ENCODE measurements around the gene CDRT4. TPM values are rescaled to one million over a fixed set of nuclear protein-coding genes. Genes with fewer than 3 reads are reported as not detected.
A peak's percentile ranks its signal among the peaks of the same experiment; 100 is the strongest.

The CDRT4 gene
- total RNA-seq, 1 experiment from 2014 or later: 1.7 TPM

DNA sequence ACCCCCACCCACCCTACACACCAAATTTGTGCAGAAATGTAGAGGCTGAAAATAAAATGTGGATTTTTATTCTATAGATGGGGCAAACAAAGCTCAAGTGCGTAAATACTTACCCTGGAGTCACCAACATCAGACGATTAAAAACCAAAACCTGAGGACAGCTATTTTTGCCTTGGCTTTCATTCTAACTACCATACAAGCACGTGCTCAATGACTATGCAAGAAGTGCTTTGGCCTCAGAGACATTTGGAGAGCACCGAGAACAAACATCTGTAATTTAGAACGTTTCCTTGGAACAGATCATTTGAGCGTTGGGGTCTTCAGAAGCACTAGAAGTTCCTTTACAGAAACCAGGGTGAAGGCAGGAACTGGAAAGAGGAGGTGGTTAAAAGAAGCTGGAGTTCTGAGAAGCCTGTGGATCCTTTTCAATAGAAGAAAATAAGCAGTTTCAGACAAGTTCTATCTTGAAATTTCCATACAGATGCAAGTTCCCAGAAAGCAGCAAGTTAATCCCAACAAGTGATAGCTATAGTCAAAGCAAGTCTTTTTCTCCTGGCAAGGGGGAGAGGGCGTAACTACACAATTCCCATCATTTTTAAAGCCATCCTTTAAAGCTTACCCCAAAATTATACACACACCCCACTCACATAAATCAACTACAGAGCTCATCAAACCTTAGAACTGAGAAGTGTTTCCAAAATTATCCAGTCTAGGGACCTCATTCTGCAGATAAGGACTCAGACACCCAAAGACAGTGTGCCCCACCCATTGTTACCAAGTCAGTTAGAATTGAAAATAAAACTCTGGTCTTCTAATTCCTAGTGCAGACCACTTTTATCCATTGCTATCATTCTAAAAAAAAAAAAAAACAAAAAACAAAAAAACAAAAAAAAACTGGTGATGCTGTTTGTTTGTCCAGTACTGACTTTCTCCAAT is 29.6 kb upstream of the CDRT4 start:
- in situ Hi-C loops (cut with HindIII; ENCODE audit: low pct_unique_long_range_greater_than_20kb, low sequenced_read_pairs): no loop called here
- DNase-seq (ENCODE audit: low read depth): no peak

DNA sequence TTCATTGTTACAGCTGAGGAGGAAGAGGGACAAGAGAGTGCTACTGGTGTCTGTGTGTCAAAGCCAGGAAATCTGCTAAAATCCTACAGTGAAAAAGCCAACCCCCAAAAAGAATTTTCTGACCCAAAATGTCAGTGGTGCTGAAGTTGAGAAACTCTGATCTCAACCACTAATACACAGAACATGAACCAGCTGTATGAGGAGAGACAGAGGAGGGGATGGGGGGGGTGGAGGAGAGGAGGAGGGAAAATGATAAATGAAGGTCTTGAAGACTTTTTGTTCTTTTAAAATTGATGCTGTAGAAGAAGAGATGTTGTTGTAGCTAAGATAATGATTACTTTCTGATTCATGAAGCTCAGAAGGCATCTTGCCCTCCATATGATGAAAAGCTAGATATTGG is 27.4 kb upstream of the CDRT4 start:
- DNase-seq (ENCODE audit: low read depth): no peak
- in situ Hi-C loops (cut with HindIII; ENCODE audit: low pct_unique_long_range_greater_than_20kb, low sequenced_read_pairs): no loop called here

DNA sequence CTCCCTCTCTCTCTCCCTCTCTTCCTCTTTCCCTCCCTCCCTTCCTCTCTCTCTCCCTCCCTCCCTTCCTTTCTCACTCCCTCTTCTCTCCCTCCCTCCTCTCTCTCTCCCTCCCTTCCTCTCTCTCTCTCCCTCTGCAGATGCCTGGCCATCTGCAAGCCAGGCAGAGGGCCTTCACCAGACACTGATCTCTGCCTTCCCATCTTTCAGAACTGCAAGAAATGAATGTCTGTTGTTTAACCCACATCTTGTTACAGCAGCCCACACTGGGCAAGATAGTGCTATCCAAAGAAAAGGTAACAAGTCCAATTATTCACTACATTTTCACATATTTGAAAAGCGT is 26.2 kb upstream of the CDRT4 start:
- no peak for DNase-seq (ENCODE audit: low read depth)
- in situ Hi-C loops (cut with HindIII; ENCODE audit: low pct_unique_long_range_greater_than_20kb, low sequenced_read_pairs): no loop called here

DNA sequence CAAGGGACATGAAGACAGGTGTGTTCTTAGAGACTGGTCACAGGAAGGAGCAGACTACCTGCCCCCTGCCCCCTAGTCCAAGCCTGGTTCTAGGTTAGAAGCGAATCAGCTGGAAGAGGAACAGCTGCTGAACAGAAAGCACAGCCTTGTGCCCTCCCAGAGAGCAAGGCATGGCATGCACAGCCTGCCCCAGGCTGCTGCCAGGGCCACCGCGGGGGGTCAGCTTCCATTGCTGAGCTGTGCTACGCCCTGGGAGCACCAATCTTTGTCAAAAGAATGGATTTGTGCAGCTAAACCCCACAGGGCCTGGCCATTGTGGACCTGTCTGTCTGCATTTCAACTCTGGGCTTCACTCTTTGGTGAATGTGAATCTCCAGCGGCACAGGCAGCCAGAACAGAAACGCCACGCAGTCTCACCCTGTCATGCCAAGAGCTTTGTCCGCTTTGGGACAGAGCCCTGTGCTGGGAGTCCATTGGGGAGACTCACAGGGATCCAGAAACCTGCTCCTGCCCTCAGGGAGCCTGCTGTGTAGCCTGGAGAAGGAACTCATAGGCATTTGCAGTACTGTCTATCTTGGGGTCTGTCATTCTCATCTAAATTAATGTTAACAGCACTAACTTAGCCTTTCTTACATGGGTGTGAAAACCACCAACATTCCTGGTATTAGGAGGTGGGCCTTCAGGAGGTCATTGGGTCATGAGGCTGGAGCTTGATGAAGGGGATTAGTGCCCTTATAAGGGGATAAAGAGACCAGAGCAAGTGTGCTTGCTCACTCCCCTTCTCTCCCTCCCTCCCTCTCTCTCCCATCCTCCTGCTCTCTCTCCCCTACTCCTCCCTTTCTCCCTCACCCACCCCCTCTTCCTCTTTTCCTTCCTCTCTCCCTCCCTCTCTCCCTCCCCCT is 25.6 kb upstream of the CDRT4 start:
- no peak for DNase-seq (ENCODE audit: low read depth)

DNA sequence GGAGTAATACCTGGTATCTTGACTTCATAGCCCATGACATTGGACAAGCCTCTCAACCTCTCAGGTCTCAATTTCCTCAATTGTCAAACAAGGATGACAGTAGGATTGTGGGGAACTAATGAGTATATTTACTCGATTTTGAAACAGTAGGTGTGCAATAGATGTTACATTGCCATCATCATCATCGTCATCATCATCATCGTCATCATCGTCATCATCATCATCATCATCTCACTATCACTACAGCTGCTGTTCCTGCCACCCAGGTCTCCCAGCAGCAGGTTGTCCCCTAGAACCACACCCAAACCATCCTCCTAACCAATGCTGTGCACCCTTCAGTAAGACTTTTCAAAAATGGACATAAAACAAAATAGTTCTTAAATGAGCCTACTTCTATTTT is 24.8 kb upstream of the CDRT4 start:
- no peak for DNase-seq (ENCODE audit: low read depth)
- in situ Hi-C loops (cut with HindIII; ENCODE audit: low pct_unique_long_range_greater_than_20kb, low sequenced_read_pairs): no loop called here

More for the DNA sequence above, 25.6 kb upstream of the CDRT4 start:
- in situ Hi-C loops (cut with HindIII; ENCODE audit: low pct_unique_long_range_greater_than_20kb, low sequenced_read_pairs): no loop called here

DNA sequence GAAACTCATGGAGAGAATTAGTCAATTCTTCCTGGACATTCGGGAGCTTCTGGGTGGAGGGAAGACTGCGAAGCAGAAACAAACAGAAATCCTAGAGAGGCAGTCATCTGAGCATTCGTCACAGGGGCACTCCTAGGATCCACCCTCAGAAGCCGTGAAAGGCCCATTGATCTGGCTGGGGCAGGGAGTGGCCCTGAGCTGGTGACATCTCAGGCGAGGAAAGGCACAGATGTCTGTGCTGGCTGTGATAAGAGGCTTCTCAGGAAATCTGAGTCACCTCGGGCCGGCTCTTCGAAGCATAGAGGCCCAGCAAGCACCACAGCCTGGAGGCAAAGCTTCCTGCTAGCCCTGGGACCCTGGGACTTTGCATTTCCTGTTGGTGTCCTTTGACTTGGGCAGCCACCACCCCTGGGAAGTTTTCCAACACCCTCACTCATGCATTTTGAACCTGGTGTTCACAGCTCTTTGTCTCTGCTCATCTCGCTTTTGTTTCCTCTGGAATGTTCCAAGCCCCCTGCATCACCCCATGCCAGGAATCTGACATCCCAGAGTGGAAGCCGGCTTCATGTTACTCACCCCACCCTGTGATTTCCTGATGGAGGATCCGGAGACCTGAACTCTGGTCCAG is 23.3 kb upstream of the CDRT4 start:
- peak; percentile 90 for DNase-seq (ENCODE audit: low read depth)

DNA sequence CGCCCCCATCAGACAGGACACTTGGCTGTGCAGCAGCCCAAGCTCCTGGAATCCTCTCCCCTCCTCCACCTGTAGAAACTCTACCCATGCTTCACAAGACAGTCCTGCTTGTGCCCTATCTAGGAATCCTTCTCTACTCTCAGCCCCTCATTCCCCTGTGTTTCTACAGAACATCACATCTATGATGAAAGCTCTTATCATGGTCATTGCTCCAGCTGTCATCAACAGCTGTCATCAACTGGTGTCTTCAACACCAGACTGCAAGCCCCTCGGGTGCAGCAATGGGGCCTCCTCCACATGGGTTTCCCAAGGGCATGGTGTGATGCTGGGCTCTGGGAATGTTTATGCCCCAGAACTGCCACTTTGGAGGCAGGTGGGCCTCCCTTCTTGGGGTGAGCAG is 21.1 kb upstream of the CDRT4 start:
- DNase-seq (ENCODE audit: low read depth): no peak
- in situ Hi-C loops (cut with HindIII; ENCODE audit: low pct_unique_long_range_greater_than_20kb, low sequenced_read_pairs): no loop called here

More for the DNA sequence above, 23.3 kb upstream of the CDRT4 start:
- in situ Hi-C loops (cut with HindIII; ENCODE audit: low pct_unique_long_range_greater_than_20kb, low sequenced_read_pairs): no loop called here

DNA sequence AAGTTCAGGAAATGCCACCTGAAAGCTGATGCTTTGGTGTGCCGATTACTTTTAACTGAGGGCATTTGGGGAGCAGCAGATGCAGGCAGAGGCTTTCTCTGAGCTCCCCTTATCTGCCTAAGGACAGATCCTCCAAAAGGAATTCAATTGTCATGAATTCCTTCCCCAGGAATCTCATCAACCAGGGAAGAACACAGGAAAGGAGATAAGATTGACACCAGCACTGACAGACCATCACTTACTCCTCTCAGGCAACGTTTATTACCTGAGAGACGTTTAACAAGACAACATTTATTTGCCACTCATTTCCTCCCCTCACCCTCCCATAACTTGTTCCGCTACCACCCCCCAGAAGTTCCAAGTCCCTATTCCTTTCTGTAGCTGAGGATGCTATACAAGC is 17.6 kb upstream of the CDRT4 start:
- in situ Hi-C loops (cut with HindIII; ENCODE audit: low pct_unique_long_range_greater_than_20kb, low sequenced_read_pairs): no loop called here

DNA sequence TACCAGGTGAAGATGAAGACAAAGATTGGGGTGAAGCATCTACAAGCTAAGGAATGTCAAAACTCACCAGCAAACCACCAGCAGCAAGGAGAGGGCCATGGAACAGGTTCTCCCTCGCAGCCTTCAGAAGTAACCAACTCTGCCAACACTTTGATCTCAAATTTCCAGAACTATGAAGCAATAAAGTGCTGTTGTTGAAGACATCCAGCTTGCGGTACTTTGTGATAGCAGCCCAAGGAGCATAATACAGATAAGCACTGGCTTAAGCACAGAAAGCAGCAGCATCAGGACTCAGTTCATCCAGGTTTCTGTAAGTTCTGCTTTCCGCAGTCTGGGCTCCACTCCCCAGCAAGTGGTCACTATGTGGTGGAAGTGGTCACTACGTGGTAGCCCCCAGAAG is 16.0 kb upstream of the CDRT4 start:
- in situ Hi-C loops (cut with HindIII; ENCODE audit: low pct_unique_long_range_greater_than_20kb, low sequenced_read_pairs): no loop called here
- DNase-seq (ENCODE audit: low read depth): no peak

More for the DNA sequence above, 17.6 kb upstream of the CDRT4 start:
- DNase-seq (ENCODE audit: low read depth): no peak

DNA sequence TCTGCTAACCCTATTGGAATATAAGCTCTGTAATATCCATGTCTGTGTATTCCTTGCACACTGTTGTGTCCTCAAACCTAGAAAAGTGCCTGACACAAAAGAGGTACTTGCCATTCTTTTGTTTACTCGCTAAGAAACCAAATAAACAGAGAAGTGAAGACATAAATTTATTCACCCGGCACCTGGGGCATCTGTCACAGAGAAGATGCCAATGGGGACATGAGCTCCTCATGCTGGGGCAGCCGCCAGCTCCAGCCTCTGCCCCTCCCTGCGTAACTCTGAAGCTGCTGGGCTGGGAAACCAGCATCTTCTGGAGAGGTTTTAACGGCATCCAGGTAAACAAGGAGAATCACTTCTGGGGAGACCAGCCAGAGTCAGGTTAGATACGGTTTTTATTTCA is 15.1 kb upstream of the CDRT4 start:
- in situ Hi-C loops (cut with HindIII; ENCODE audit: low pct_unique_long_range_greater_than_20kb, low sequenced_read_pairs): no loop called here
- DNase-seq (ENCODE audit: low read depth): no peak

DNA sequence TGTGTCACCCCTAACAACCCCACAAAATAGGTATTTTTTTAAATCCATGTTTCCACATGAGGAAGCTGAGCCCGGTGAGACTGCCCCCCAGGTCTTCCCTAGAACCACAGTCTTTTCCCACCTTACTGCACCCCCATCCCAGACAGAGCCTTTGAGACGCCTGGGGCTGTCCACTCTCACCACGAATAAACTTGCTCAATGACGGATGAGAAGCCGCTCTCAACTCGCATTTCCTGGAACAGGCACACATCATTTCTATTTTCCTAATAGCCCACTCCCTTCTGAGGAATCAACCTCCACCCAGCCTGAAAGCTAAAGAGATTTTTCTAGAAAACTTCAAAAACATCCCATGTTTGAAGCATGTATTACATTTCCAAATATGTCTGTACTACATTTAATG is 14.1 kb upstream of the CDRT4 start:
- DNase-seq (ENCODE audit: low read depth): no peak
- in situ Hi-C loops (cut with HindIII; ENCODE audit: low pct_unique_long_range_greater_than_20kb, low sequenced_read_pairs): no loop called here

DNA sequence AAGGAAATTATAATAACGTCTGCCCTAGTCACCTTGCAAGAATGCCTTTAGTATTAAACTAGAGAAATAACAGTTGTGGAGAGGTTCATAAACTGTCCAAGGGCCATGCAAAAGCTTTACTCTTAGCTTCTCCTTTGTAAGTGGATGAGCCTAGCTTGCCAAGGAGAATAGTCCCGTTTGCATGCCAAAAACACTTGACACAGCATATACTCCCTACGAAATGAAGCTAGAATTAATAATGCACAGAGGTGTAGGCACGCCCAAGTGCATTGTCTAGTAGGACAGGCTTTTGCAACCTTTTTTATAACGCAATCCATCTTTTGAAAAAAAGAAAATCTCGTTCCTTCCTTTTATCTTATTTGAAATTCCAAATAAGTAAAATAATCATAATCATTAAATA is 12.8 kb upstream of the CDRT4 start:
- DNase-seq (ENCODE audit: low read depth): no peak
- in situ Hi-C loops (cut with HindIII; ENCODE audit: low pct_unique_long_range_greater_than_20kb, low sequenced_read_pairs): no loop called here

DNA sequence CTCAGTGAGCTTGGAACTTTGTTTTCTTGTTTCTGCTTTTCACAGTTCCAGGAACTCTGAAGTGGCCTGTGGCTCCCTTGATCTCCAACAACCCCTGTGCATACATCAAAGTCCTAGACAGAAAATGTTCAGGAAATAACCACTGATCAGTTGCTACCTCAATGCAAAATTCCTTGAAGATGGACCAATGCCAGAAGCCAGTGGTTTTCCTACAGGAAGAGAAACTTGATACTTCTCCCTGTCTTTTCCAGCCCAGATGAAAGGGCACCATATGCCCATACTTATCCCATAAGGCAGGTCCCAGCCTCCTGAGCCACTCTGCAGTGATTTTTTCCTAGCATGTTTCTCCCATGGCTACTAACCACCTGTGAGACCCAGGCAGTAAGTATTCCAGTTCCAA is 12.3 kb upstream of the CDRT4 start:
- in situ Hi-C loops (cut with HindIII; ENCODE audit: low pct_unique_long_range_greater_than_20kb, low sequenced_read_pairs): no loop called here
- no peak for DNase-seq (ENCODE audit: low read depth)

DNA sequence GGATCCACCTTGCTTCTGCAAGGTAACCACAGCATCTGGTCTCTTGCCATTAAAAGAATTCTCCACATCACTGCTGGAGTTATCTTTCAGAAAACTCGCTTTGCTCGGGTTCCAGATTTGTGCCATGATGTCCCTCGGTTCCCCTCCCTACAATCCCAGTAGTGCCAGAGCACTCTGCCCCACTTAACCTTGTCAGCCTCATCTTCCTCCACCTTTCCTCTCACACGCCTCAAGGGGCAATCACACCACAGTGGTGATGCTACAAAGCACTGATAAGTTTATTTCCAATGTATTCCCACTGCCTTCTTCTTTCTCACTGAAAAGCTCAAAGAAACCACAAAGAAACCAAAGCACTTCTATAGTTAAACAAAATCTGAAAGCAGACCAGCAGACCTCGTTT is 11.4 kb upstream of the CDRT4 start:
- in situ Hi-C loops (cut with HindIII; ENCODE audit: low pct_unique_long_range_greater_than_20kb, low sequenced_read_pairs): no loop called here

DNA sequence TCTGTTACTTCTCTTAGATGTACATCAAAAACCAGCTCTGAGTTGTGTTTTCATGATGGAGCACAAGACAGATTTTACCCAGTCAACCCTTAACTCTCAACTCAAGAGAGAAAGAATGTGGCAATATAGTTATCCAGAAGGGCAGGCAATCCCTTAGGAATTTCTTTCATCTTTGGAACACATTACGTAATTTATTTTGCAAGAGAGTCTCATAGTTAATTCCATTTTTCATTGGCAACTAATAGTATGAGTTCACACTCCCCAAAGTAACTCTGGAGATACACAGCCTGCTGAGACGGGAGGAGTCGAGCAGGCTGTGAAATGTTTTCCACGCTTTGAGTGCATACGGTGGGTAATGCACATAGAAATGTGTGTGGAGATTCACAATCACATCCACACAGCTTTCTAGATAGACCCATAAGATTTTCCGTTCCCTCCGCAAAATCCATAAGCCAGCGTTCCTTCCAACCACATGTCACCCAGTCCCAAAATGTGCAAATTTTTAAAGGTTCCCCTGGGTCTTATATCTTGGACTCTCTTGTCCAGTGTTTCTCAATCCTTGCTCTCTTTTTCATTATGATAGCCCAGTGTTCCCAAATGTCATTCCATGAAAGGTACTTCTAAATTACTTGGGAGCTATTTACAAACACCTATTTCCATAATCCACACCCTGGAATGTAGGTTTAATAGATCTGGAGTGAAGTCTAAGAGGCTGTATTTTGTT is 8.4 kb upstream of the CDRT4 start:
- in situ Hi-C loops (cut with HindIII; ENCODE audit: low pct_unique_long_range_greater_than_20kb, low sequenced_read_pairs): no loop called here
- no peak for DNase-seq (ENCODE audit: low read depth)

More for the DNA sequence above, 11.4 kb upstream of the CDRT4 start:
- no peak for DNase-seq (ENCODE audit: low read depth)

DNA sequence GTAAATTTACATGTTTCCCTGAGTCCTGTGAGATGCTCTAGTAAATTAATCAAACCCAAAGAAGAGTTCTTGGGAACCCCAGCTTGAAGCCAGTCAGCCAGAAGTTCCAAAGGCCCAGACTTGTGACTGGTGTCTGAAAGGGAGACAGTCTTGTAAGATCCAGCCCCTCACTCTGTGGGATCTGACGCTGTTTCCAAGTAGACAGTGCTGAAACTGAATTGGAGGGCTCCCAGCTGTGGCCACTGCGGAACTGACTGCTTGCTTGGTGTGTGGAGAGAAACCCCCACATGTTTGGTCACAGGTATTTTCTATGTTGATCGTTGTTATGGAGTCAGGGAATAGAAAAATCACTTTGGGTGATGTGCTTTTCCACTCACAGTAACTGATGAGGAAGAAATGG is 5.5 kb upstream of the CDRT4 start:
- in situ Hi-C loops (cut with HindIII; ENCODE audit: low pct_unique_long_range_greater_than_20kb, low sequenced_read_pairs): no loop called here
- DNase-seq (ENCODE audit: low read depth): no peak

DNA sequence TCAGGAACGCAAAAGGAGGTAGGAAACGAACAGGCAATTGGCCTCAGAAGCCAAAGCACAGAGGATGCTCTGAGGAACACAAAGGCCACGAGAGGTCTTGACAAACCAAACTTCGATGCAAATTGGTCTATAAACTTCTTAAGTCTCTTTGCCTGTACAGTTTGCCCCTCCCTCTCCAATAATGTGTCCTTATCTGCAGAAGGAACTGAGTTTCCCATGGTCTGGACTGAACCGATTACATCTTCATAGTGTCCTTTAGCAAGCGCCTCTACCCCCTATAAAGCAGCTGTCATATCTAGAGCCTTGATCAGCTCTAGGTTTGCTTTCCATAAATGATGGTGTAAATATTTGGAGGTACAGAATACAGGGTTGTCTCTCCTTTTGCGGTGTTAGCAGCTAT is 3.1 kb upstream of the CDRT4 start:
- in situ Hi-C loops (cut with HindIII; ENCODE audit: low pct_unique_long_range_greater_than_20kb, low sequenced_read_pairs): no loop called here
- no peak for DNase-seq (ENCODE audit: low read depth)

DNA sequence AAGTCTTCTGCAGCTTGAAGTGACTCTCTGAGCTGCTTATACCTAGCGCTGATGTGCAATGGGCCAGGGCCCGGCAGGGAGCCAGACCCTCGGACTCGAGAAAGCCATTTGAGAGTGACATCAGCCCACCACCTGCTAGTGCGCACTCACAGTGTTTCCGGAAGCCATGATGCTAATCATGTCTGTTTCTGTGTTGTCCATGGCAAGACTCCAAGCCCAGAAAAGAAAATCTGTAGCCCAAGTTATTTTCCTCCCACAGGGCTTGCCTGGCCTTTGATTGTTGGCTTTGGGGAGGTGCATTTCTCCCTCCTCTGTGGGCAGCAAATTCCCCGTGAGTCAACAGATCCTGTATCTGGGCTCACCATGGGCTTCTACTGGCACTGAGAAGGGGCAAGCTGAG is 1.8 kb upstream of the CDRT4 start:
- DNase-seq (ENCODE audit: low read depth): no peak
- in situ Hi-C loops (cut with HindIII; ENCODE audit: low pct_unique_long_range_greater_than_20kb, low sequenced_read_pairs): no loop called here

Data from Caki2 (cell line).